GM21529 (cell line): ENCODE data around the gene SH2D2A.
A peak's percentile ranks its signal among the peaks of the same experiment; 100 is the strongest.

Source experiments
- ATAC-seq: cut with Tn5 transposase; IDR thresholded peaks from one replicate; pipeline ENCODE4 v1.9.1; 2021; ENCODE audit not compliant: unreplicated experiment

Gene SH2D2A

DNA sequence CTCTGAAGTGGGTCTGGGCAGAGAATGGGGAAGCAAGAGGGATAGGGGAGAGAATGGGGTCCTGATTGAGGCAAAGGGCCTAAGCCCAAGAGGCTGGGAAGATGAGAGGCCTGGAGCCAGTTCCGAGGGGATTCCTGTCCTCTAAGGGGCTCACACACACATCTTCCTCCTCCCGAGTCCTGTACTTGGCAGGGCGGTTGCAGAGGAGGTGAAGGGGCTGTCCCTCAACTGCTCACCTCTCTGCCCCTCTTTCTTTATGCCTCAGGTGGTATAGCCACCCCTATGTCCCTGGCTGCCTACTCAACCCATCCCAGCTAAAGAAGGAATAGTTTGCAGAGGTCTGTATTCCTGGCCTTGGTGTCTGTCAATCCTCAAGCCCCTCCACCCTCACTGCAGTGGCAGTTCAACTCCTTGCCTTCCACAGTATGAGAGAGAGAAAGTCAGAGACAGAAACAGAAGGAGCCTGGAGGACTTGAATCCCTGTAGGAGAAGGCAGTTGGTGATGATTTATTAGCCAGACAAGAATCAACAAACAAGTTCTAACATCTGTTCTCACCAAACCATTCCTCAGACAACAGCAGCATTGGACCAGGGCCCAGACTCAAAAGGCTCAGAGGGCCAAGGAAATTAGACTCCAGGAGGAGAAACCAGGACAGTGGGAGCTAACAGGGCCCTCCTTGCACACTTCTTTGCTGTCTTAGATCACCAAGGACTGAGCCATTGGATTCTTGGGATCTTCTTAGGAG is 10.7 kb downstream of the SH2D2A start:
- ATAC-seq, result no peak

DNA sequence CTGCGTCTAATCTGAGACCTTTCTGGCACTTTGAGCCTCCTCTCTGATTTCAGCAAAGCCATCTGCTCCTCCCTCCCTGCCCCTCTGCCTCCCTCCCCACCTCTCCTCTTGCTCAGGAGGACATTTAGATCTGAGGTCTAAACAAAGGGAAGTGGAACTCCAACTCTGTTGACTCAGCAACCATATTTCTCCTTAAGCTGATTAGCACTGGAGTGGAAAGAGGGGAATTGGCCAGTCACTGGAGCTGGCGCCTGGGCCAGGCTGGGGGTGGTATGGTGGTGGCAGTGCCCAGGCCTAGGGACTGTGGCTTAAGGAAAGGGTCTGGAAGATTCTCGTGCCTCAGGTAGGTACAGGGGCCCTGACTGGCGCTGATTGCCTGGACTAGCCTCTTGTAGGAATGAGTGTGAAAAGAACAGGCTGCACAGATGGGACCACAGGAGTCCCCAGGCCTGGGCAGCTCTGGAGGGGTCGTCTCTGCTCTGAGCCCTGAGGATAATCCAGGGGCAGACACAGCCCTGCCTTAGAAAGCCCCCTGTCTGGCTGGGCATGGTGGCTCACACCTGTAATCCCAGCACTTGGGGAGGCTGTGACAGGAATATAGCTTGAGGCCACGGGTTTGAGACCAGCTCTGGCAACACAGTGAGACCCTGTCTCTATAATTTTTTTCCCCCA is 11.9 kb downstream of the SH2D2A start:
- no peak for ATAC-seq

DNA sequence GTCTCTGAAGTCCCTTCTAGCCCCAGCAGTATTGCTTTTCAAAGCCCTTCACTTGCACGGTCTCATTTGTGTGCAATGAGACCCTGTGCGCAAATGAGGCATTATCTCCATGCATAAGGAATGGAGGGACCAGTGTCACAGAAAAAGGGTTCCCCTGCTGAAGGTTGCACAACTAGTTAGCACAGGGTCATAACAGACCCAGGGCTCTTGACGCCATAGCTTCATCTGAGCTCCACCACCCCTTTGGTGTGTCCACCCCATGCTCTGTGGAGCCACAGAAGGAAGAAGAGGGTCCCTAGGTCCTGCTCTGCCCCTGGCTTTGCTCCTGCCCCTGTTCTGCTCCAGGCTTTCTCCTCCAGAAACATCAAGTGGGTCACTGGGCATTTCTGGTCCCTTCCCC is 12.6 kb downstream of the SH2D2A start:
- ATAC-seq, result no peak

DNA sequence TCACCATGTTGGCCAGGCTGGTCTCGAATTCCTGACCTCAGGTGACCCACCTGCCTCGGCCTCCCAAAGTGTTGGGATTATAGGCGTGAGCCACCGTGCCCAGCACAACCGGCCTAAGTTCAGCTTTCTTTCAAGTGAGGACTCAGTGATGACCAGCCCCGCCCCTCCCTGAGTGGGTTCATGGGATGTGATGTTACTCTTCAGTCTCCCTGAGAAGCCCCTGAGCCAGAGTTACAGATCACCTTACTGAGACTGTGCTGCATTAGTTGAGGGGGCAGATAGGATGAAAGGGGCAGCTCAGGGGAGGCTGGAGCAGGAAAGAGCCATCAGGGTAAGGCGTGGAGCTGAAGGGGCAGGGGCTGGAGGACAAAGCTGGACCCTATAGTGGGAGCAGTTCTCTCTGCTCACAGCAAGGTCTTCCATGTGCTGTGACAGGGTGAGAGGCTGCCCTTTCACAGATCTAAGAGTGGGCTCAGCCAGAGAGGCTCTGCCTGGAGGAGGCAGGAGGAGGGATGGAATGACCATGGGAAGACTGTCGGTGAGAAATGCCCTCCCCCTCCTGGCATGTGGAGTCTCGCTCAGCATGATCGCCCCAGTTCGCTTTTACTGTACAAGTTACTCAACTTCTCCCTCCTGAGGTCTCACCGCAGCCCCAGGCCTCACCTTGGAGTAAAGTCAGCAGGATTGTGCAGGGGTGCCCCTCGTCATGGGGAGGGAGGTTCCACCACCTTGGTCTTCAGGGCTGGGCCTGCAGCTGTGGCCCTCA is 13.4 kb downstream of the SH2D2A start:
- no peak for ATAC-seq

DNA sequence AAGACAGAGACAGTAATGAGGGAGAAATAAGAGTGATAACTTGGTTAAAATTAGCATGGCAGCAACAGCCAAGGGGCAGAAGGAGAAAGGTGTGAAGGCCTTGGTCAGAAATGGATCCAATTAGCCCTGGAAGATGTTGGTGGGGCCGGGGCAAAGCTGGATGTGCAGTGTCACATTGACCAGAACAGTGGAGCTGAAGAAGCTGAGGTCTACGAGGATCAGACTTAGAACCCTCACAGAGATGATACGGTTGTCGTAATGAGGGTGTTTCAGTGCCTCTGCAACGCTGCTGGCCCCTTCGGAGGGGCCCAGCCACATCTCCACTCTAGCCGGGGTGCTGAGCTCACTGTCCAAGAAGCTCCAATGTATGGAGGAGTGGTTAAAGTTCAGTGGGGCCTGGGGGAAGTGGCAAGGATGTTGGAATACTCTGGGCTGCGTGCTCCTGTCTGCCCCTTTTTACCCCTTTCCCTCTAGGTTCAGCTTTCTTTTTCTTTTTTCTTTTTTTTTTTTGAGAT is 14.2 kb downstream of the SH2D2A start:
- ATAC-seq, result no peak

DNA sequence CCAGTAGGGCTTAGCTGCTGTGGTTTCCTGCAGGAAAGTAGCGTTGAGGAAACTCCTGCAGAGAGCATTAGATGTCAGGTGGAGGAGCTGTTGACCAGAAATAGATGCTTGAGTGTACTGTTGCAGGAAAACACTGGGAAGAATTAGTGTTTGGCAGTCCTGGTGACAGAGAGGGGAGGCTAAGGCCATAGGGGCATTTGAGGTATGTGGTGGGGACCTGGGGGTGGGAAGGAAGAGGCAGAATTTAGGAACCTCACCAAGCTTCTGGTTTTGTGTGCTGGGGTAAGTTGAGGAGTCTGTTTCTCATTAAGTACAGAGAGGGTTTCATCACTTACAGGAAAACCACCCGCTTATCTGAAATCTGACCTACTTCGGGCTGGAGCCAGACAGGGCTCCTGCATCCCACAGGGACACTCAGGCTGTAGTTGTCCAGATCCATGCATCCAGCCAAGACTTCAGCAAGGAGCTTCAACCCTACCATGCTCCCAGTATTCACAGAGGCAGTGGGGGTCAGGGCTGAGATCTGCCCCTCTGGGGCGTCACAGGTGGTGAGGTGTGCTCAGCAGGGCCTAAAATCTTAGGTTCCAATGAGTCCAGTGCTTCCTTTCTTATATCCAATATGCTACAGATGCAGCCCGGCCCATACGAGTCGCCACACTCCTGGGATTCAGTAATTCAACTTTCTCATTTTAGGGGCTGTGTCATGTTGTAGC is 15.1 kb downstream of the SH2D2A start:
- ATAC-seq, result no peak

DNA sequence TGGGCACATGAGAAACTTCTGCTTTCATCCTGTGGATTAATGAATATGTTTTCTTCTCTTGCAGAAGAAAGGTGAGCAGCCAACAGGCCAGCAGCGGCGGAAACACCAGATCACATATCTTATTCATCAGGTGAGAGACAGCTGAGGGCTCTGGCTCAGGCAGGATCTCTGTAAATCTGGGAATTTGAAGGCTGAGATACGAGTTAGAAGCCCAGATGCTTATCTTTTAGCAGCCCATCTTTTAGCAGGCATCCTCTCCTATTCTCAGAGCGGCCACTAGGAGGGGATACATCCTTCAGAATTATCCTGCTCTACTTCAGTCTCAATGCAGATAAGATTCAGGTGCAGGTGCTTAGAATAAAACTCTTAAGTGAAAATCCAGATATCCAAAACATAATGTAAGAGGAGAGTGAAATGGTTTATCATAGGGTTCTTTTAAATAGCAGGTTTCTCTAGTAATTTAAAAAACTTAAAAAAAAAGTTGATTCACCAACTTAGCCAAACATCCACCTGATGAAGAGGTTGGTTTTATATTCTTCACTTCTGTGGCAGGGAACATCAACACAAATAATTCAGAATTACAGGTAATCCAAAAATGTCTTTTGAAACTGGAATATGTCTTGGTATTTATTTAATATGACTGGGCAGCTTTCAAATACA is 19.3 kb downstream of the SH2D2A start:
- no peak for ATAC-seq

DNA sequence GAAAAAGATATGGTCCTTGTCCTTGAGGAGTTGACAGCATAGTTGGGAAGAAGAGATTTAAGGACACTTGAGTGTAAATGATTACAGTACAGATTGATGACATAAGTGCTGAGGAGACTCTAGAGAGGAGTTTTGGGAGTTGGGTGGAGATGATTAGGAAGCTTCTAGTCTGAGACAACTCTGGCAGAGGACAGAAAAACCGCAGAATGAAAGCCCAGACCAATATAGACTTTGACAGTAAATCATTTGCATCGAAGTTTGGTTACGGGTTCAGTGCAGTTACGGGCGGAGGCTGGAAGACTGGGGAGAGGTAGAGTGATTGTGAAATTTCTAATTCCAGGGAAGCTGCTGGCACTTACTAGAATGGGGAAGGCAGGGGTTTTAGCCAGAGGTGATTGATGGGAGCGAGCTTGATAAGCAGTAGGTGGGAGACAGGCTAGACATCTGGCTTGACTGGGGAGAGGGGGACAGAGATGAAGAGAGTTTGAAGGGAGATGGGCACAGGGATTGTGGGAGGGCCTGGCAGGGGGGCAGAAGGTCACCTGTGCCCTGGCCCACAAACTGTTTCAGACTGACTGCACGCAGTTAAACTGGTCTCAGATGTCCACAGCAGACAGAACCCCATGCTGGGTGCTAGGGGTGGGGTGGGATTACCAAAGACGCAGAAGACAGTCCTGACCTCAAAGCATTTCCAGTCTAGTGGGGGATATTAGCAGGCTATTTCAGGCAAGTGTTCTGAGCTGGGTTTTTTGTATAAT is 20.1 kb downstream of the SH2D2A start:
- peak; percentile 42 for ATAC-seq

DNA sequence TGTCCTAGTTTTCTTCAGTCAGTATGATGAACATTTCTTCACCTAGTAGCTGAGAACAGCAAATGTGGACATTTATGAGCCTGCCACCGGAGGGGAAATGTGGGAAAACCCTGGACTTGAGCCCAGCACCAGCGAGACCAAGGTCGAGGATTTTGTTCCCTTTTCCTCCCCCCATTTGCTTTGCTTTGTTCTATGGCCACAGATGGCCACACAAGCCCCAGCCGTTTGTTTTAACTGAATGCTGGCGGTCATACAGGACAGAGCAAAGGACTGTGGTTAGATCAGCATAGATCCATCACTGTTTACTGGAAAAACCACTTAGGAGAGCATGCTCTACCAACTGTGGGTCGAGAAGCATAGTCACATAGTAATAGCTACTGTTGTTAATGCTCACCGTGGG is 20.9 kb downstream of the SH2D2A start:
- no peak for ATAC-seq

DNA sequence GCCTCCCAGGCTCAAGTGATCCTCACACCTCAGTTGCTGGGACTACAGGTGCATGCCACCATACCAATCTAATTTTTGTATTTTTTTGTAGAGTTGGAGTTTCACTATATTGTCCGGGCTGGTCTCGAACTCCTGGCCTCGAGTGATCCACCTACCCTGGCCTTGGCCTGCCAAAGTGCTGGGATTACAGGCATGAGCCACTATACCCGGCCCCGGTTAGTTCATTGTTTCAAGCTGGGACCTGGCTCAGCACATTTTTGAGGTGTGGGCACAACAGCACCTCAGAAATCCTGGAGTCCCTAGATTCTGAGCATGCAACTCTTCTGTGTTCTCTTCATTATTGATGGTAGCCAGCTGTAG is 21.3 kb downstream of the SH2D2A start:
- ATAC-seq, result no peak

DNA sequence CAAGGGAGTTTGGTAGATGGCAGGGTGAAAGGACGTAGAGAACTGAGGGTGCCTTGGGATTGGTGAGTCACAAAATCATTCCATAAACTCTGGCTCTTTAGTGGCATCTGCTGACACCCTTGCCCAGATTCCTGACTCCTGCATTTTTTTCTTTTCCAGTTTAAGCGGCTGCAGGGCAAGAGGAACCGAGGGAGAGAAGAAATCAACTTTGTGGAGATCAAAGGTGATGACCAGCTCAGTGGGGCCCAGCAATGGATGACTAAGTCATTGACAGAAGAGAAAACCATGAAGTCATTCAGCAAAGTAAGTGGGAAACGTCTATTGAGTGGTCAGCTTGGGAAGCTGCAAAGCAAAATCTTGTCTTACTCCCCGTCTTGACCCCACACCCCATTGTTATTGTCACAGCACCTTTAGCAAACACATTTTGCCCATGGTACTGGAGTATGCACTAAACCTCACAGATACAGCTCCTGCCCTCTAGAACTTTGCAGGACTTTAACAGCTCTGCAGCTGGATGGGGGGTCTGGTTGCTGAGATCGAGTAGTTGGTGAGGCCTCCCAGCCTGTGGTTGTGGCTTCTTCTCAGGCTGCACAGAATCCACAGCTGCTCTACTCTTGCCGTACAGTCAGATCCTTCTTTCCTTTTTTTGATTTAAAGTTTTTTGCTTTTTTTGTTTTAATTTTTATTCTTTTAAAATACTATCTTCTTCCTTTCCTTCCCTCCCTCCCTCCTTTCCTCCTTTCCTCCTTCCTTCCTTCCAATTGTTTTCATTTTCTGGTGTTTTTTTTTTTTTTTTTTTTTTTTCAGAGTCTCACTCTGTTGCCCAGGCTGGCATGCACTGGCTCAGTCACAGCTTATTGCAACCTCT is 21.9 kb downstream of the SH2D2A start:
- ATAC-seq, result no peak

DNA sequence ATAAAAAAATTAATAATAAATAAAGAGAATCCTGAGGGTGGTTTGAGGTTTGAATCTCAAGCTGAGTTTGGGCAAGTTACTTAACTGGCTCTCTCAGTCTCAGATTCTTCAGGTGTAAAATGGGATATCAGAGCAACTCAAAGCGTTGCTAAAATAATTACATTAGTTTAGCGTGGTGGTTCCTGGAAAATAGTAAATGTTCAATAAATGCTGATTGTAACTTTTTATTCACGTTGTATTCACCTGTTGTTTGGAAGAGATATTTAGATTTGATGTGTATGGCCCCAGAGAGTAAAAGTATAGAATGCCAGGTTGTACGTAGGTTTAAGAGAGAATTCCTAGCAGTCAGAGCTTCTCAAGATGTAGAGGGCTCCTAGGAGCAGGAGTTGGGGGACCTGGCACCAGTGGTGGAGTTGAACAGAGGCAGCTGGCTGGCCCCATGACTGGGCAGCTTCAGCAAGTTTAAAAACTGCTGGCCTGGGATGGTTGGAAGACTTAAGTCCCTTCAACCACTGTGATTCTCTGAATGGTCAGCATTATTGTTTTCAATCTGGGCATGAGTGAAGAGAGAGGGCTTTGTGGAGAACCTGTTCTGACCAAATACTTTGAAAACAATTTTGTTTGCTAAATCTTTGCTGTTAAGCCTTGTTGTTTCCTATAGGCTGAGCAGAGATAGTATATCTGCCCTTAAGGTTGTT is 26.9 kb downstream of the SH2D2A start:
- no peak for ATAC-seq

DNA sequence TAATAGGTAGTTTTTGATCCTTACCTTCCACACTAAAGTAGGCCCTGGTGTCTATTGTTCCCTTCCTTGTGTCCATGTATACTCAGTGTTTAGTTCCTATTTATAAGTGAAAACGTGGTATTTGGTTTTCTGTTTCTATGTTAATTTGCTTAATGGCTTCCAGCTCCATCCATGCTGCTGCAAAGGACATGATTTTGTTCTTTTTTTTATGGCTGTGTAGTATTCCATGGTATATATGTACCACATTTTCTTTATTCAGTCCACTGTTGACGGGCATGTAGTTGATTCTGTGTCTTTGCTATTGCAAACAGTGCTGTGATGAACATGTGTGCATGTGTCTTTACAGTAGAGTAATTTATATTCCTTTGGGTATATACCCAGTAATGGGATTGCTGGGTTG is 28.5 kb downstream of the SH2D2A start:
- no peak for ATAC-seq

DNA sequence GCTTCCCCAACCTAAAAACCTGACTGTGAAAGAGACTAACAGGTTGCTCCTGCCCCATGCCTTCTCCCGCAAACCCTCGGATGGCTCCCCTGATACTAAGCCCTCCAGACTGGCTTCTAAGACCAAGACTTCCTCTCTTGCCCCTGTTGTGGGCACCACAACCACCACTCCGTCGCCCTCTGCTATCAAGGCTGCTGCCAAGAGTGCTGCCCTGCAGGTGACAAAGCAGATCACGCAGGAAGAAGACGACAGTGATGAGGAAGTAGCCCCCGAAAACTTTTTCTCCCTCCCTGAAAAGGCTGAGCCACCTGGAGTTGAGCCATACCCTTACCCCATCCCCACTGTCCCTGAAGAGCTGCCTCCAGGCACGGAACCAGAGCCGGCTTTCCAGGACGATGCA is 30.0 kb downstream of the SH2D2A start:
- no peak for ATAC-seq

DNA sequence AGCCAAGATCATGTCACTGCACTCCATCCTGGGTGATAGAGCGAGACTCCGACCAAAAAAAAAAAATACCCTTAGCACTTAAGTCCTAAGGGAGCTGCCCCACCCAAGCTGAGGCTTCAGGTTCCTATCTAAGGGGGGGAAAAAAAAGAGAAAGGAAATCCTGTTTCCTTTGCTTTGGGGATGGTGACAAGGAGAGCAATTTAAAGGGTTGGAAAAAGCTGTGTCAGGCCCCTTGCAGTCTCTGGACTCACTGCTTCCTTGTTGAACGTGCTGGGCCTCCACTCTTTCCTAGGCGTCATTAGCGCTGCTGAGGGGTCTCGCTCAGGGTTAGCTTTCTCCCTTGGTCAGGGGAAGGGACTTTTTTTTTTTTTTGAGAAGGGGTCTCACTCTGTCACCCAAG is 31.2 kb downstream of the SH2D2A start:
- ATAC-seq, result no peak

DNA sequence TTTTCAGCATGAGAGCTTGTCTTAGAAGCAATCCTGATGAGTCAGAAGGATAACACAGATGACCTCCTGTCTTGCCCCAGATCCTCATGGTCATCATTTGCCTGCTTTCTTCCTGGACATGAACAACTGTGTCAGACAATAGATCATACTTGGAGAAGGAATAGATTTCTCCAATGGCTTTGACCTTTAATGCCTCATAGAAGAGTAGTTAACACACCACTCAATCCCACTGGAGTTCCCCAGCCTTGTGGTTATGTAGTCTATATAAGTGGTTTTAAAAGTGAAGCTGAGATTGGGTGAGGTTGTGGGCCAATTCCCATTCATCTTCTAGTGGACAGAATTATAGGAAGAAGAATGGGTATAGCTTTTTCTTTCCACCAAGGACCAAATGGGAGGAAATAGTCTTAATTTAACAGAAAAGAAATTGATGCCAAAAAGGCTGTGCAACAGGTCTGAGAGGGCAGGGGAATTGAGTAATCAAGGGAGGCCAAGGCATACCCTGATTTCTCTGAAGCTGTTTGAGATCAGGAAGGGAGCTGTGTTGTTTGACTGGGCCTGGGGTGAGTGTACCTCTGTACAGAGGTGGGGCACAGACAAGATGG is 35.0 kb downstream of the SH2D2A start:
- no peak for ATAC-seq

DNA sequence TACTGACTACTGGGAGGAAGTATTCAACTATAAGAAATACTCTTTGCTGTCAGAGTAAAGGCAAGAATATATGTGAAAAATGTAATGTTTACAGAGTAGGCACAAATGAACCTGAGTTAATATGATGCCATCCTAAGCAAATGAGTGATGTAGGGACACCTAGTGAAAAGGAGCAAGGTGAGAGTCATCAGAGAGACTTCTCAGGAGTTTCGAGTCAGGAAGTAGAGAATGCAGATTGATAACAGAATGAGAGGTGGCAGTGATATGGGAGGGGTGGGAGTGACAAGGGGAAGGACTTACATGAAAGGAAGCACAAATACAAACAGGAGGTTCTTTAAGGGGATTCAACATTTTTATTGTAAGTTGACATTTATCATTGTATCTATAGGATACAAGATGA is 39.1 kb downstream of the SH2D2A start:
- ATAC-seq, result no peak

DNA sequence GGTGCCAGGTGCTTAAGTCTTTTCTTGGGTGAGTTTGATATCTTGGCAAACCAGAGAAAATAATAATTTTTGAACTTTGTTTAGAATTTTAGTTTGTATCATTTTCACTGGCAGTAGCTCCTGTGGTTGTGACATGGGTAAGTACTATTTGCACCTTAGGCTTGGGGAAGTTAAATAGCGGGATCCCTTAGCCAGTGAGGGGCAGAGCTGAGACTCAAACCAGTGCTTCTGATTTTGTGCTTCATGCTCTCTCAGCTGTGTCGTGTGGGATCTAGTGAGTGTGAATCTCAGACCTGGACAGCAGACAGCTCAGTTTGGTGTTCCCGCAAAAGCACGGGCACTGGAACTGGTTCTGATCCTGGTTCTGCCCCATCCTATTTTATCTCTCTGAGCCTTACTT is 39.7 kb downstream of the SH2D2A start:
- no peak for ATAC-seq
